ENCODE results near the gene TENM3.

- TF ChIP-seq CTCF (IDR thresholded peaks at IDR 0.05) (no peak), POLR2A (IDR thresholded peaks at IDR 0.05) (no peak)
These were observed 599.7 kb downstream of the TENM3 start for GRCh38 chr4:182842759-182843390.

Measured in adrenal gland (tissue), 5 donors.